Measurements from ENCODE around the gene VEGFA. TPM values are rescaled to one million over a fixed set of nuclear protein-coding genes. Genes with fewer than 3 reads are reported as not detected.
A peak's percentile ranks its signal among the peaks of the same experiment; 100 is the strongest.

The VEGFA gene
- total and polyA plus RNA-seq, 2 experiments from 2014 or later: 199 to 626 TPM

- Histone ChIP-seq H3K4me3 (no peak overlapping the region), H3K27me3 (no peaks in the 10 kb centered on the region), H3K27ac (peak overlapping the region; percentile 76), H3K4me1 (ENCODE audit: low read depth) (no peaks in the 10 kb centered on the region), H3K9me3 (ENCODE audit: low read depth) (no peaks in the 10 kb centered on the region), H3K36me3 (peaks cover 92% of the 10 kb centered on the region)
- no peak for DNase-seq (ENCODE audit: low read depth in 1 of 2, low spot score in 1 of 2)
- TF ChIP-seq, protein P1, sequence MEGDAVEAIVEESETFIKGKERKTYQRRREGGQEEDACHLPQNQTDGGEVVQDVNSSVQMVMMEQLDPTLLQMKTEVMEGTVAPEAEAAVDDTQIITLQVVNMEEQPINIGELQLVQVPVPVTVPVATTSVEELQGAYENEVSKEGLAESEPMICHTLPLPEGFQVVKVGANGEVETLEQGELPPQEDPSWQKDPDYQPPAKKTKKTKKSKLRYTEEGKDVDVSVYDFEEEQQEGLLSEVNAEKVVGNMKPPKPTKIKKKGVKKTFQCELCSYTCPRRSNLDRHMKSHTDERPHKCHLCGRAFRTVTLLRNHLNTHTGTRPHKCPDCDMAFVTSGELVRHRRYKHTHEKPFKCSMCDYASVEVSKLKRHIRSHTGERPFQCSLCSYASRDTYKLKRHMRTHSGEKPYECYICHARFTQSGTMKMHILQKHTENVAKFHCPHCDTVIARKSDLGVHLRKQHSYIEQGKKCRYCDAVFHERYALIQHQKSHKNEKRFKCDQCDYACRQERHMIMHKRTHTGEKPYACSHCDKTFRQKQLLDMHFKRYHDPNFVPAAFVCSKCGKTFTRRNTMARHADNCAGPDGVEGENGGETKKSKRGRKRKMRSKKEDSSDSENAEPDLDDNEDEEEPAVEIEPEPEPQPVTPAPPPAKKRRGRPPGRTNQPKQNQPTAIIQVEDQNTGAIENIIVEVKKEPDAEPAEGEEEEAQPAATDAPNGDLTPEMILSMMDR (IDR thresholded peaks at IDR 0.05; ENCODE audit: low read depth, low read length): no peak
Measured at GRCh38 chr6:43780941-43781928, 11.2 kb downstream of the VEGFA start.

DNA sequence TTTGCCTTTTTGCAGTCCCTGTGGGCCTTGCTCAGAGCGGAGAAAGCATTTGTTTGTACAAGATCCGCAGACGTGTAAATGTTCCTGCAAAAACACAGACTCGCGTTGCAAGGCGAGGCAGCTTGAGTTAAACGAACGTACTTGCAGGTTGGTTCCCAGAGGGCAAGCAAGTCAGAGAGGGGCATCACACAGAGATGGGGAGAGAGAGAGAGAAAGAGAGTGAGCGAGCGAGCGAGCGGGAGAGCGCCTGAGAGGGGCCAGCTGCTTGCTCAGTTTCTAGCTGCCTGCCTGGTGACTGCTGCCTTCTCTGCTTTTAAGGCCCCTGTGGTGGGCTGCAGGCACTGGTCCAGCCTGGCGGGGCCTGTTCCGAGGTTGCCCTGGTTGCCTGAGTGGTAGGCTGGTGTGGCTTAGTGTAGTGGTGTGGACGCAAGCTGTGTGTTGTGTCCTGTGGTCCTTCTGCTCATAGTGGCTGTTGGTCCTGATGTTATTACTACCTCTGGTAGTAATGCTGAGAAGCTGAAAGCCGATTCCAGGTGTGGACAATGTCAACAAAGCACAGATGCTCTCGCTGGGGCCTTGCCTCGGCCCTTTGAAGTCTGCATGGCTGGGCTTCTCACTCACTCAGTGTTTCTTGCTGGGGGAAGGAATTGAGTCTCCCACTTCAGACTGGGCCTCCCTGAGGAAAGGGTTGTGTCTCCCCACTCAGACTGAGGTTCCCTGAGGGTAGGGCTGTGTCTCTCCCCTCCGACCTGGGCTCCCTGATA, 12.1 kb downstream of the VEGFA start:
- peaks cover 89% of the 10 kb centered on the region for H3K36me3 ChIP-seq
- no peak overlapping the region for H3K4me3 ChIP-seq

GRCh38 chr6:43782764-43783513, 12.9 kb downstream of the VEGFA start:
- no peak for DNase-seq (ENCODE audit: low read depth in 1 of 2, low spot score in 1 of 2)
- Histone ChIP-seq H3K36me3 (peaks cover 81% of the 10 kb centered on the region), H3K27me3 (no peaks in the 10 kb centered on the region), H3K4me1 (ENCODE audit: low read depth) (no peaks in the 10 kb centered on the region), H3K27ac (peak overlapping the region; percentile 76), H3K4me3 (no peak overlapping the region), H3K9me3 (ENCODE audit: low read depth) (no peaks in the 10 kb centered on the region)
- TF ChIP-seq, protein P1 (IDR thresholded peaks at IDR 0.05; ENCODE audit: low read depth, low read length): no peak

More for the DNA sequence above, 12.1 kb downstream of the VEGFA start:
- H3K27ac ChIP-seq: peak overlapping the region; percentile 76
- TF ChIP-seq, protein P1 (IDR thresholded peaks at IDR 0.05; ENCODE audit: low read depth, low read length): no peak
- no peaks in the 10 kb centered on the region for H3K9me3 ChIP-seq (ENCODE audit: low read depth)
- H3K27me3 ChIP-seq: no peaks in the 10 kb centered on the region
- H3K4me1 ChIP-seq (ENCODE audit: low read depth): no peaks in the 10 kb centered on the region
- no peak for DNase-seq (ENCODE audit: low read depth in 1 of 2, low spot score in 1 of 2)

DNA sequence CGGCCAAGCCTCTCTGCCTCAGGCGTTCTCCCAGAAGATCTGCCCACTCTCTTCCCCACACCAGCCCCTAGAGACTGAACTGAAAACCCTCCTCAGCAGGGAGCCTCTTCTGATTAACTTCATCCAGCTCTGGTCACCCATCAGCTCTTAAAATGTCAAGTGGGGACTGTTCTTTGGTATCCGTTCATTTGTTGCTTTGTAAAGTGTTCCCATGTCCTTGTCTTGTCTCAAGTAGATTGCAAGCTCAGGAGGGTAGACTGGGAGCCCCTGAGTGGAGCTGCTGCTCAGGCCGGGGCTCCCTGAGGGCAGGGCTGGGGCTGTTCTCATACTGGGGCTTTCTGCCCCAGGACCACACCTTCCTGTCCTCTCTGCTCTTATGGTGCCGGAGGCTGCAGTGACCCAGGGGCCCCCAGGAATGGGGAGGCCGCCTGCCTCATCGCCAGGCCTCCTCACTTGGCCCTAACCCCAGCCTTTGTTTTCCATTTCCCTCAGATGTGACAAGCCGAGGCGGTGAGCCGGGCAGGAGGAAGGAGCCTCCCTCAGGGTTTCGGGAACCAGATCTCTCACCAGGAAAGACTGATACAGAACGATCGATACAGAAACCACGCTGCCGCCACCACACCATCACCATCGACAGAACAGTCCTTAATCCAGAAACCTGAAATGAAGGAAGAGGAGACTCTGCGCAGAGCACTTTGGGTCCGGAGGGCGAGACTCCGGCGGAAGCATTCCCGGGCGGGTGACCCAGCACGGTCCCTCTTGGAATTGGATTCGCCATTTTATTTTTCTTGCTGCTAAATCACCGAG, 14.2 kb downstream of the VEGFA start:
- Histone ChIP-seq H3K27ac (peak overlapping the region; percentile 76), H3K27me3 (no peaks in the 10 kb centered on the region), H3K9me3 (ENCODE audit: low read depth) (no peaks in the 10 kb centered on the region), H3K4me1 (ENCODE audit: low read depth) (no peaks in the 10 kb centered on the region), H3K4me3 (no peak overlapping the region), H3K36me3 (peaks cover 68% of the 10 kb centered on the region)
- TF ChIP-seq, protein P1 (IDR thresholded peaks at IDR 0.05; ENCODE audit: low read depth, low read length): no peak
- DNase-seq (ENCODE audit: low read depth in 1 of 2, low spot score in 1 of 2): no peak
